Activated CD4-positive, alpha-beta T cell treated with anti-CD3 and anti-CD28 coated beads for 24 hours (primary cell): ENCODE data around the gene ZNF573.
A peak's percentile ranks its signal among the peaks of the same experiment; 100 is the strongest.
"Not testable (repeated sequence)": the region's sequence is repeated elsewhere in the genome, so short reads cannot be mapped to it uniquely, and the experiment has no call there.

Experiments
- DNase-seq, 2 donors: peaks; one replicate each; pipeline ENCODE4 v3.0.0-alpha.2; 2020; ENCODE audit warnings: low read depth in 2 of 2

Gene ZNF573

GRCh38 chr19:37779127-37780005, at the start of gene ZNF573:
ZNF573 (minus strand) TSS chr19:37779586; CDS start chr19:37773729, 5,857 bp downstream.
- DNase-seq = peak; percentile 66 to 68

DNA sequence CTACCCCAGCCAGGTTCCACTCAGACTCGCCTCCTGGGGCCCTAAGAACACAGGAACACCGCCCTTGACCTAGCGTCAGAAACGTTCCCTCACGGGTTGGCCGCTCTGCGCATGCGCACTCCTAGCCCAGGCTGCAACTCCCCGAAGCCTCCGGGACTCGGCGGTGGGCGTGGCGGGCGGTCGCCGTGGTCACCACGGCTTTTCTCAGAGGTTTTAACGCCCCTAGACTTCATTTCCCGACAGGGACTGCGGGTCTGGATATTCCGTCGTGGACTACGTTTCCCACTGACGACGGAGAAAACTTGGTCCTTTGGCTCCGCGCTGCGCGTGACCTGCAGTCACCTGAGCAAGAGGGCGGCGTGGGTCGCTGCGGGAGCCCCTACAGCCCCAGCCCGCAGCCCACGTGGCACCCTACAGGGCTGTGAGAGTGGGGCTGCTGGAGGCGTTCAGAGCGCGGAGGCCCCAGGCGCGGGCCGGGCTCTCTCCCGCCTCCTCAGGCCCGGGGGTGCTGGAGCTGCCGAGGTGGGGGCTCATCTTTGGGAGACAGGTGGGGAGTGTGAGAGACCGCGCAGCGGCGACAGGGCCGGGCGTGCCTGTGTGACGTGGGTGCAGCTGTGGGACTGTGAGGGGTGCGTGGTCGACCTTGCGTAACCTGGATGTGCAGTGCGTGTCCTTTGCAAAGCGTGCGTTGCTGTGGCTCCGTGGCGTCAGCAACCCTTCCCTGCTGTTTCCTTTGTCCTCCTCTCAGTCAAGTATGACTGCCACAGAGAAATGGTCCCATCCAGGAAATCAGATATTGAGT, 38.0 kb upstream of the ZNF573 start:
- DNase-seq = peak; percentile 5 to 34

- DNase-seq = not testable (repeated sequence)
Measured at GRCh38 chr19:37815611-37816010, 36.2 kb upstream of the ZNF573 start.

DNA sequence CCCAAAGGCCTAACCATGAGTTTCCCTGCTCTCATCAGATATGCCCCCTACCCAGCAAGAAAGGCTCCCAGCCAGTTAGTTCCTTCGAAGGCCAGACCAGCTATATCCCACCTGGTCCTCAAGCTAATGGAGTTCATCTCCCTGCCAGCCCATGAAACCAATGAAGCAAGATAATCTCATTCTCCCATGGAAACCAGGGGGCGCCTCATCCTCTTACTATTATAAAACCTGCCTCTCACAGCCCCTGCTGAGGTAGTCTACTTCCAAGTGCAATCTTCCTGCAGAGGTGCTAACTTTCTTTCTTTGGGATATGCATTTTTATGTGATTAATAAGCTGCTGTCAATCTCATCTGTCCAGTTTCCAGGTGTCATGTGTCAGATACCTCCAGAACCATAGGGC, 34.0 kb upstream of the ZNF573 start:
- DNase-seq = no peak

- no peak for DNase-seq
Measured at GRCh38 chr19:37809366-37809765, 30.0 kb upstream of the ZNF573 start.

DNA sequence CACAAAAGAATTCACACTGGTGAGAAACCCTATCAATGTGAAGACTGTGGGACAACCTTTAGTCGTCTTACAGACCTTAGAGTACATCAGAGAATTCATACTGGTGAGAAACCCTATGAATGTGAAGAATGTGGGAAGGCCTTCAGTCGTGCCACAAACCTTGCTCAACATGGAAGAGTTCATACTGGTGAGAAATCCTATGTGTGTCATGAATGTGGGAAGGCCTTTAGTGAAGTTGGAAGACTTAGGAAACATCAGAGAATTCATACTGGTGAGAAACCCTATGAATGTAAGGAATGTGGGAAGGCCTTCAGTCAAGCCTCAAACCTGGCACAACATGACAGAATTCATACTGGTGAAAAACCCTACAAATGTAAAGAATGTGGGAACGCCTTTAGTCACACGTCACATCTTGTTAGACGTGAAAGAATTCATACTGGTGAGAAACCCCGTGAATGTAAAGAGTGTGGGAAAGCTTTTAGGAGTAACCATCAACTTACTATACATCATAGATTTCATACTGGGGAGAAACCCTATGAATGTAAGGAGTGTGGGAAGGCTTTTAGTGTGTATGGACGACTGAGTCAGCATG, 24.0 kb upstream of the ZNF573 start:
- DNase-seq = no peak

GRCh38 chr19:37790244-37790925, 11.0 kb upstream of the ZNF573 start:
- no peak for DNase-seq

- no peak for DNase-seq
Measured at GRCh38 chr19:37778613-37779126, 716 bp downstream of the ZNF573 start.

- DNase-seq = no peak
Measured at GRCh38 chr19:37770985-37771384, 8.4 kb downstream of the ZNF573 start.

GRCh38 chr19:37763488-37763887, 15.9 kb downstream of the ZNF573 start:
- no peak for DNase-seq

GRCh38 chr19:37757683-37758082, 21.7 kb downstream of the ZNF573 start:
- not testable (repeated sequence) for DNase-seq

DNA sequence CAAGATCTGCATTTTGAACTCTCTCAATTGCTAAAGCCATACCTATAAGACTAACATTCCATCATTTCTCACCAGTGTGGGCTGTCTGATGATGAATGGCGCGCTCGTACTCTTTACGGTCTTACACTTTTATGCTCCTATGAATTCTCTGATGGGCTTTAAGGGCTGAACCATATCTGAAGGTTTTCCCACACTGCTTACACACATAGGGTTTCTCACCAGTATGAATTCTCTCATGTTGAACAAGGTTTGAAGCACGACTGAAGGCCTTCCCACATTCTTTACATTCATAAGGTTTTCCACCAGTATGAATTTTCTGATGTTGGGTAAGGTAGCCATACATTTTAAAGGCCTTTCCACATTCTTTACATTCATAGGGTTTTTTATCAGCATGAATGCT, 41.0 kb downstream of the ZNF573 start:
- DNase-seq = no peak

GRCh38 chr19:37725181-37725580, 54.2 kb downstream of the ZNF573 start:
- no peak for DNase-seq

GRCh38 chr19:37719927-37720265, 59.5 kb downstream of the ZNF573 start:
- DNase-seq = no peak

DNA sequence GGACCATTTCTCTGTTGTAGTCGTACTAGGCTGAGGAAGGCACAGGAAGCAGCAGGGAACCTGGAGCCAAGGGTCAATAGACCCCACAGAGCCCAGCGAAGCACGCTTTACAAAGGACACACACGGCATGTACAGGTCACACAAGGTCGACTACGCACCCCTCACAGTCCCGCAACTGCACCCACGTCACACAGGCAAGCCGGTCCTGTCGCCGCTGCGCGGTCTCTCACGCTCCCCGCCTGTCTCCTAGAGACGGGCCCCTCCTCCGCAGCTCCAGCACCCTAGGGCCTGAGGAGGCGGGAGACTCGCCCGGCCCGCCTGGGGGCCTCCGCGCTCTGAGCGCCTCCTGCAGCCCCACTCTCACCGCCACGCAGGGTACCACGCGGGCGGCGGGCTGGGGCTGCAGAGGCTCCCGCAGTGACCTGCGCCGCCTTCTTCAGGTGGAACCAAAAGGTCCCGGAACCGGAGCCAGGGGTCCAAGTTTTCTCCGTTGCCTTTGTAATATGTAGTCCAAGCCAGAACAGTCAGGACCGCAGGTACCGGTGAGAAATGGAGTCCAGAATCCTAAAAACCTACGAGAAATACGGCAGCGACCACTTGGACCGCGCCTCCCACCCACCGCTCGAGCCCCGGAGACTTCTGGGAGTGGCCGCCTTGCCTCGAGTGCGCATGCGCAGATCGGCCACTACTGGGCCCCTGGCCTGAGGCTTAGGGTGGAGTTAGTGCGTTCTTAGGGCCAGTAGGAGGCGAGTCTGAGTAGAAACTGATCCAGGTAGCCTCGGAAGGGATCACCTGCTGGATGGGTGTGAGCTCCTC, 60.1 kb downstream of the ZNF573 start, which contains the start of gene ZNF607:
ZNF607 (minus strand) TSS at position 651 of the 816 bp plus-strand sequence. CDS start 8,143 bp downstream, outside the sequence.
- peak; percentile 72 to 73 for DNase-seq

DNA sequence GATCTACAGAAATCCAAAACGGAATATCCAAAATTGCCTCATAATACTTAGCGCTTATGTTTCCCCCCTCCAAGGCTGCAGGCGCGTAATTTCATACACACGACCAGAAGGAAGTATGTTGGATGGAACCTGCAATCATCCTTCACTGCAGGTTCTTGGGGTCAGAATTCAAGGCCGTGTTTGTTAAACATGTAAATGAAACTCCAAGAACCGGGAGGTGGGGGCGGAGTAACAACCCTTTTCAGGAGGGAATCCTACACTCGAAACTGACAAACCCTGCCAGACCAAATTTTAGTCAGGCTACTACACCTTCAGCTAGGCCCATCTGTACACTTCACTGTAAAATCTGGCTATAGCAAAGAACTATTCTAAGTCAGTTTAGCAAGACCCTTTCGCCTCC, 61.1 kb downstream of the ZNF573 start:
- DNase-seq = no peak

DNA sequence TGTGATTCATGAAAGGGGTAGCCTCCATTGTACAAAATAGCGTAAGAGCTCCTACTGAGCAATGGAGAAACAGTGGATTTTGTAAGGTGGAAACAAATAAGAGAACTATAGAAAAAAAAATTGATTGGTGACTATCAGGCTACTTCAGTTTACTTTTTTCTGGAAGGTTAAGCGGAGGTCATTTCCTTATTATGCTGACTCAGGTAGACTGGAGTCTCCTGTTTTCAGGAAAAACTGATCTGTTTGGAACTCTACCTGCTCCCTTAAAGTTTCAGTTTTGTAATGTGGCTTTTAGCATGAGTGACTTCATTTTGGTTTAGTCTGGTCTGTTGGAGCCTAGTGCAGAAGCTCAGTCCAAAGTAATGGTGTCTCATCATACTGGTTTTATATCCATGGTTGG, 63.2 kb downstream of the ZNF573 start:
- no peak for DNase-seq

- DNase-seq = no peak
Measured at GRCh38 chr19:37706052-37706605, 73.3 kb downstream of the ZNF573 start.

GRCh38 chr19:37699057-37699456, 80.3 kb downstream of the ZNF573 start:
- no peak for DNase-seq

DNA sequence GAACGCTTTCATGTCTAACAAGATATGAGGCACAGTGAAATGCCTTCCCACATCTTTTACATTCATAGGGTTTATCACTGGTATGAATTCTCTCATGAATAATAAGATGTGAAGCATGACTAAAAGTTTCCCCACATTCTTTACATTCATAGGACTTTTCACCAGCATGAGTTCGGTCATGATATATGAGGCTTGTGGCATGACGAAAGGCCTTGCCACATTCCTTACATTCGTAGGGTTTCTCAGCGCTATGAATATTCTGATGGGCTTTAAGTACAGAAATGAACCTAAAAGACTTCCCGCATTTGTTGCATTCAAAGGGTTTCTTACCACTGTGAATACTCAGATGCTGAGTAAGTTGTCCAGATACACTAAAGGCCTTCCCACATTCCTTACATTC, 81.2 kb downstream of the ZNF573 start:
- no peak for DNase-seq
